PC-3 (cell line): Measurements from ENCODE around the gene HERC2.
"Not testable (repeated sequence)": the region's sequence is repeated elsewhere in the genome, so short reads cannot be mapped to it uniquely, and the experiment has no call there.

Source experiments
- EZH2 ChIP-seq: fragments of 300-600 bp; sonication (generic); IDR thresholded peaks from one replicate; pipeline ENCODE4 v1.6.1; 2017; ENCODE audit warnings: antibody characterized with exemption, mild to moderate bottlenecking, low read length; ENCODE audit not compliant: unreplicated experiment
- TF ChIP-seq, protein P1 (sequence below): fragments of 300-600 bp; sonication (generic); conservative IDR thresholded peaks from 2 replicates; pipeline ENCODE4 v1.5.1; 2017; ENCODE audit warnings: antibody characterized with exemption, low read depth, mild to moderate bottlenecking, low read length

DNA sequence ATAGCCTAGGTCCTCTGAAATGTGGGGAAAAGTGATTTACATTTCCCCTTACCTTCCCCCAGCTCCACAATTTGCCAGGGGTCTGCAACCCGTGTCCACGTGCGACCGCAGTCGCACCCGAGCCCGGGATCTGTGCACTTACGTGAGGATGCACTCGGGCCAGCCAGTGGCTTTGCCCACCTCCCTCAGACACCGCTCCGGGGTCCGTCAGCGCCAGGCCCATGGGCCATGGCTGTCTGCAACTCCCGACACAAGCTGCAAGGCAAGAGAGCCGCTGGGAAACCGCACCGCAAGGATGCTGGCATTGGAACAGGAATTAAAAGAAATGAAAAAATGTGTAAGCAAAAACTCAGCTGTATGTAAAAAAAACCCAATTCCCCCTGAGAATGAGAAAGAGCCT, 43.5 kb upstream of the HERC2 start:
- TF ChIP-seq, protein P1, sequence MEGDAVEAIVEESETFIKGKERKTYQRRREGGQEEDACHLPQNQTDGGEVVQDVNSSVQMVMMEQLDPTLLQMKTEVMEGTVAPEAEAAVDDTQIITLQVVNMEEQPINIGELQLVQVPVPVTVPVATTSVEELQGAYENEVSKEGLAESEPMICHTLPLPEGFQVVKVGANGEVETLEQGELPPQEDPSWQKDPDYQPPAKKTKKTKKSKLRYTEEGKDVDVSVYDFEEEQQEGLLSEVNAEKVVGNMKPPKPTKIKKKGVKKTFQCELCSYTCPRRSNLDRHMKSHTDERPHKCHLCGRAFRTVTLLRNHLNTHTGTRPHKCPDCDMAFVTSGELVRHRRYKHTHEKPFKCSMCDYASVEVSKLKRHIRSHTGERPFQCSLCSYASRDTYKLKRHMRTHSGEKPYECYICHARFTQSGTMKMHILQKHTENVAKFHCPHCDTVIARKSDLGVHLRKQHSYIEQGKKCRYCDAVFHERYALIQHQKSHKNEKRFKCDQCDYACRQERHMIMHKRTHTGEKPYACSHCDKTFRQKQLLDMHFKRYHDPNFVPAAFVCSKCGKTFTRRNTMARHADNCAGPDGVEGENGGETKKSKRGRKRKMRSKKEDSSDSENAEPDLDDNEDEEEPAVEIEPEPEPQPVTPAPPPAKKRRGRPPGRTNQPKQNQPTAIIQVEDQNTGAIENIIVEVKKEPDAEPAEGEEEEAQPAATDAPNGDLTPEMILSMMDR: not testable (repeated sequence)
- not testable (repeated sequence) for TF ChIP-seq EZH2
